ENCODE results near the gene BANF2.

The BANF2 gene

GRCh38 chr20:17676942-17677341 lies 22.8 kb upstream of the BANF2 start:
- Histone ChIP-seq H3F3A (ENCODE audit: control insufficient read depth, insufficient read depth) (no peaks in the 10 kb centered on the region), H3K9me3 (ENCODE audit: control insufficient read depth, insufficient read depth, low read length) (no peaks in the 10 kb centered on the region), H3K9me2 (replicated peaks; ENCODE audit: control insufficient read depth, low read length) (no peaks in the 10 kb centered on the region), H3K4me2 (ENCODE audit: low read length) (no peak overlapping the region), H3K36me3 (ENCODE audit: control insufficient read depth, low read length) (peaks cover 26% of the 10 kb centered on the region), H3K4me1 (ENCODE audit: control insufficient read depth, low read length) (peaks cover 12% of the 10 kb centered on the region), H3K4me3 (ENCODE audit: low read length) (no peak overlapping the region), H4K20me1 (ENCODE audit: control insufficient read depth, insufficient read depth, low read depth, low read length) (peaks cover 8% of the 10 kb centered on the region), H3K27ac (ENCODE audit: low read depth, low read length) (no peak overlapping the region), H3K79me2 (ENCODE audit: control insufficient read depth, low read length) (peaks cover 65% of the 10 kb centered on the region), H3K27me3 (ENCODE audit: control insufficient read depth, low read length) (no peaks in the 10 kb centered on the region)
- TF ChIP-seq EZH2phosphoT487 (IDR thresholded peaks at IDR 0.05; ENCODE audit: borderline replicate concordance, low read length): no peak
- TF ChIP-seq CTCF (IDR thresholded peaks at IDR 0.05; ENCODE audit: low read depth, low read length, poor library complexity, severe bottlenecking): no peak

- Histone ChIP-seq H3K79me2 (ENCODE audit: control insufficient read depth, low read length) (peaks cover 54% of the 10 kb centered on the region), H3K36me3 (ENCODE audit: control insufficient read depth, low read length) (peaks cover 22% of the 10 kb centered on the region), H3K4me3 (ENCODE audit: low read length) (no peak overlapping the region), H3K4me2 (ENCODE audit: low read length) (no peak overlapping the region), H3K9me2 (replicated peaks; ENCODE audit: control insufficient read depth, low read length) (no peaks in the 10 kb centered on the region), H3K27me3 (ENCODE audit: control insufficient read depth, low read length) (no peaks in the 10 kb centered on the region), H3K9me3 (ENCODE audit: control insufficient read depth, insufficient read depth, low read length) (no peaks in the 10 kb centered on the region), H3K4me1 (ENCODE audit: control insufficient read depth, low read length) (peaks cover 18% of the 10 kb centered on the region), H4K20me1 (ENCODE audit: control insufficient read depth, insufficient read depth, low read depth, low read length) (peaks cover 8% of the 10 kb centered on the region), H3F3A (ENCODE audit: control insufficient read depth, insufficient read depth) (no peaks in the 10 kb centered on the region), H3K27ac (ENCODE audit: low read depth, low read length) (no peak overlapping the region)
- TF ChIP-seq EZH2phosphoT487 (IDR thresholded peaks at IDR 0.05; ENCODE audit: borderline replicate concordance, low read length): no peak
- no peak for TF ChIP-seq CTCF (IDR thresholded peaks at IDR 0.05; ENCODE audit: low read depth, low read length, poor library complexity, severe bottlenecking)
Observed at GRCh38 chr20:17678295-17678694, 21.5 kb upstream of the BANF2 start.

- Histone ChIP-seq H3K27me3 (ENCODE audit: control insufficient read depth, low read length) (peaks cover 5% of the 10 kb centered on the region; the same call in 1 of the 2 replicates), H3K4me3 (ENCODE audit: low read length) (no peak overlapping the region), H3K79me2 (ENCODE audit: control insufficient read depth, low read length) (peaks cover 50% of the 10 kb centered on the region), H3F3A (ENCODE audit: control insufficient read depth, insufficient read depth) (no peaks in the 10 kb centered on the region), H3K36me3 (ENCODE audit: control insufficient read depth, low read length) (peaks cover 22% of the 10 kb centered on the region), H3K27ac (ENCODE audit: low read depth, low read length) (no peak overlapping the region), H4K20me1 (ENCODE audit: control insufficient read depth, insufficient read depth, low read depth, low read length) (peaks cover 8% of the 10 kb centered on the region), H3K9me3 (ENCODE audit: control insufficient read depth, insufficient read depth, low read length) (no peaks in the 10 kb centered on the region), H3K4me2 (ENCODE audit: low read length) (no peak overlapping the region), H3K4me1 (ENCODE audit: control insufficient read depth, low read length) (peaks cover 20% of the 10 kb centered on the region), H3K9me2 (replicated peaks; ENCODE audit: control insufficient read depth, low read length) (no peaks in the 10 kb centered on the region)
- TF ChIP-seq EZH2phosphoT487 (IDR thresholded peaks at IDR 0.05; ENCODE audit: borderline replicate concordance, low read length) (no peak), CTCF (IDR thresholded peaks at IDR 0.05; ENCODE audit: low read depth, low read length, poor library complexity, severe bottlenecking) (no peak)
Observed at GRCh38 chr20:17678886-17679285, 20.9 kb upstream of the BANF2 start.
